B cell (primary cell): ENCODE data around the gene CCNT1. TPM values are rescaled to one million over a fixed set of nuclear protein-coding genes. Genes with fewer than 3 reads are reported as not detected.
"Not testable (repeated sequence)": the region's sequence is repeated elsewhere in the genome, so short reads cannot be mapped to it uniquely, and the experiment has no call there.

Source experiments
- ATAC-seq: fragments of 200-7000 bp; cut with Tn5 transposase; one replicate; pipeline ENCODE4 v1.10.0; 2021; ENCODE audit warnings: low read depth, mild to moderate bottlenecking, moderate number of reproducible peaks, moderate library complexity
- CTCF ChIA-PET: fragments of 350-600 bp; sonication (Branson Sonifier 250); formaldehyde crosslinking; loops from one replicate; lab custom pipeline; 2021; ENCODE audit warnings: antibody characterized with exemption, inconsistent platforms; lab: Charles Lee
- POLR2A ChIA-PET: fragments of 350-600 bp; sonication (Branson Sonifier 250); formaldehyde crosslinking; loops from one replicate; lab custom pipeline; 2021; ENCODE audit warnings: antibody characterized with exemption; lab: Charles Lee
- DNase-seq: peaks from one replicate; pipeline ENCODE4 v3.0.0; 2013
- H2AFZ ChIP-seq: 2 replicates; pipeline ENCODE4 v1.6.1; 2012; ENCODE audit warnings: mild to moderate bottlenecking, low read depth, low read length; ENCODE audit not compliant: insufficient read depth, poor library complexity, severe bottlenecking
- H3K27ac ChIP-seq, 2 donors: 1 replicate in 1 of 2; 2 replicates in 1 of 2; pipeline ENCODE4 v1.5.1; 2012 to 2013; ENCODE audit warnings: low read length in 2 of 2, mild to moderate bottlenecking in 2 of 2, moderate library complexity in 1 of 2
- H3K27me3 ChIP-seq, 4 experiments: fragments of 200-600 bp in 1 of 4; sonication (generic) in 1 of 4; replicated peaks in 1 of 4; 1 replicate in 2 of 4; 2 replicates in 2 of 4; pipeline versions ENCODE4 v1.6.1 to v1.7.0; 2013 to 2016; ENCODE audit warnings: low read length in 3 of 4, mild to moderate bottlenecking in 2 of 4, mixed read lengths in 1 of 4, moderate library complexity in 1 of 4; ENCODE audit not compliant: insufficient read depth in 4 of 4, control insufficient read depth in 3 of 4; ENCODE audit errors: control extremely low read depth in 1 of 4
- H3K36me3 ChIP-seq, 2 experiments: replicated peaks in 1 of 2; 1 replicate in 1 of 2; 2 replicates in 1 of 2; pipeline versions ENCODE4 v1.6.1 to v1.7.1; 2013; ENCODE audit warnings: low read length in 1 of 2; ENCODE audit not compliant: insufficient read depth in 2 of 2, control insufficient read depth in 1 of 2; ENCODE audit errors: control extremely low read depth in 1 of 2, extremely low read depth in 1 of 2
- H3K4me1 ChIP-seq, 2 donors: fragments of 200-600 bp in 1 of 2; sonication (generic) in 1 of 2; 1 replicate in 1 of 2; 2 replicates in 1 of 2; pipeline versions ENCODE4 v1.5.1 to v1.6.1; 2013 to 2017; ENCODE audit warnings: low read length in 2 of 2; ENCODE audit not compliant: control insufficient read depth in 2 of 2, insufficient read depth in 2 of 2
- H3K4me2 ChIP-seq: replicated peaks from 2 replicates; pipeline ENCODE3; 2012; ENCODE audit warnings: mild to moderate bottlenecking, low read depth, low read length; ENCODE audit not compliant: poor library complexity, severe bottlenecking
- H3K4me3 ChIP-seq, 5 experiments: fragments of 200-600 bp in 1 of 5; sonication (generic) in 1 of 5; 1 replicate in 3 of 5; 2 replicates in 2 of 5; pipeline versions ENCODE4 v1.5.1 to v1.7.0; 2011 to 2016; ENCODE audit warnings: low read length in 4 of 5, mild to moderate bottlenecking in 4 of 5, low read depth in 2 of 5, control low read depth in 1 of 5, moderate library complexity in 1 of 5; ENCODE audit not compliant: insufficient read depth in 1 of 5; ENCODE audit errors: control extremely low read depth in 1 of 5, extremely low read depth in 1 of 5
- H3K79me2 ChIP-seq: fragments of 200-600 bp; sonication (generic); one replicate; pipeline ENCODE4 v1.6.0; 2016; ENCODE audit warnings: low read length; ENCODE audit not compliant: control insufficient read depth, insufficient read depth
- H3K9ac ChIP-seq: fragments of 200-600 bp; sonication (generic); 2 replicates; pipeline ENCODE4 v1.6.1; 2017; ENCODE audit warnings: mild to moderate bottlenecking, low read length, moderate library complexity
- H3K9me3 ChIP-seq, 3 donors: one replicate each; pipeline versions ENCODE4 v1.6.1 to v1.7.1; 2013; ENCODE audit warnings: low read length in 2 of 3; ENCODE audit not compliant: control insufficient read depth in 2 of 3, insufficient read depth in 1 of 3; ENCODE audit errors: control extremely low read depth in 1 of 3
- H4K20me1 ChIP-seq: 2 replicates; pipeline ENCODE4 v1.6.0; 2012; ENCODE audit warnings: mild to moderate bottlenecking, low read length; ENCODE audit not compliant: insufficient read depth, control insufficient read depth, poor library complexity, severe bottlenecking
- H3K27ac Mint-ChIP-seq: one replicate; pipeline ENCODE4 v1.8.0; 2021; ENCODE audit warnings: mixed read lengths
- H3K27me3 Mint-ChIP-seq: one replicate; pipeline ENCODE4 v1.8.0; 2021; ENCODE audit warnings: mixed read lengths
- H3K4me1 Mint-ChIP-seq: one replicate; pipeline ENCODE4 v1.8.0; 2021; ENCODE audit warnings: mixed read lengths
- H3K4me3 Mint-ChIP-seq: one replicate; pipeline ENCODE4 v1.8.0; 2021; ENCODE audit warnings: mixed read lengths
- H3K9me3 Mint-ChIP-seq: one replicate; pipeline ENCODE4 v1.8.0; 2022; ENCODE audit warnings: mixed read lengths; ENCODE audit not compliant: insufficient read depth
- CTCF ChIP-seq: fragments of 200-600 bp; IDR thresholded peaks from one replicate; pipeline ENCODE4 v1.8.0; 2022; ENCODE audit warnings: antibody characterized with exemption, mild to moderate bottlenecking
- EZH2 ChIP-seq: IDR thresholded peaks from 2 replicates; pipeline ENCODE4 v1.6.1; 2012; ENCODE audit warnings: borderline replicate concordance, low read depth, mild to moderate bottlenecking, moderate library complexity, low read length; ENCODE audit not compliant: insufficient read depth, poor library complexity, severe bottlenecking
- WGBS: methylation state at CpG from one replicate; pipeline ENCODE4 v1.1.5; 2013; ENCODE audit warnings: missing lambda C conversion rate; ENCODE audit not compliant: insufficient coverage; 5-methylcytosine and 5-hydroxymethylcytosine counted together
- intact Hi-C: fragments of 100-400 bp; cut with micrococcal nuclease; formaldehyde crosslinking; loops from one replicate; pipeline ENCODE4 v1.10.0; 2022
- polyA plus RNA-seq: library from polyadenylated mRNA; depleted of rRNA; stranded (reverse); fragments of >200 nt; gene quantifications from 2 replicates; pipeline ENCODE4 v1.2.3, GENCODE V29; 2012
- total RNA-seq, 2 donors: library from RNA; stranded (reverse); fragments of 120-200 nt in 1 of 2; gene quantifications; 1 replicate in 1 of 2; 2 replicates in 1 of 2; pipeline versions ENCODE4 v1.2.3 to v1.2.4, GENCODE V29; 2013 to 2022

CCNT1 gene
- total and polyA plus RNA-seq, 2 donors (not counting 1 experiment from before 2014, with no cell fraction given) = 13.9 to 77.3 TPM

DNA sequence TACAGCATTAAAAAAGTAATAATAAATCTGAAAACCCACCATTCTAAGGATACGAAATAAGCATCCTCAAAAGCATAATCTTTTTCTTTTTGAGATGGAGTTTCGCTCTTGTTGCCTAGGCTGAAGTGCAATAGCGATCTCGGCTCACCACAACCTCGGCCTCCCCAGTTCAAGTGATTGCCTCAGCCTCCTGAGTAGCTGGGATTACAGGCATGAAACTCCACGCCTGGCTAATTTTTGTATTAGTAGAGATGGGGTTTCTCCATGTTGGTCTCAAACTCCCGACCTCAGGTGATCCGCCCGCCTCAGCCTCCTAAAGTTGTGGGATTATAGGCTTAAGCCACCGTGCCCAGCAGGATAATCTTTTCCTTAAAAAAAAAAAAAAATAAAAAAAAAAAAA, 4.3 kb downstream of the CCNT1 start:
- Histone ChIP-seq H3K36me3 (peaks cover 4 to 61% of the 10 kb centered on the region in 2 experiments), H4K20me1 (peaks cover 37% of the 10 kb centered on the region), H3K4me3 (no peak overlapping the region), H3K4me2 (no peak overlapping the region), H3K4me1 (peaks cover 15 to 22% of the 10 kb centered on the region in 2 donors), H3K27me3 (no peaks in the 10 kb centered on the region), H3K9me3 (no peaks in the 10 kb centered on the region), H3K79me2 (peaks cover 89% of the 10 kb centered on the region), H2AFZ (no peak overlapping the region), H3K27ac (no peak overlapping the region), H3K9ac (no peak overlapping the region)
- intact Hi-C loops = loop anchor here (10.0 kb wide), 1 partner anchor 353 kb away; the partner anchor contains the start of genes KMT2D and RHEBL1
- WGBS = 100% methylated on average over 3 of the region's 10 CpGs
- H3K27ac Mint-ChIP-seq = no peak overlapping the region
- no peak for ATAC-seq
- ChIA-PET CTCF (interaction anchor here (0.6 kb wide), 1 partner anchor 57 kb away, joined by 3 read pairs; no protein-coding TSS in a partner anchor), POLR2A (no interaction called here)
- TF ChIP-seq EZH2 = no peak
- no peak for TF ChIP-seq CTCF
- DNase-seq = no peak
- no peaks in the 10 kb centered on the region for H3K27me3 Mint-ChIP-seq
- H3K4me3 Mint-ChIP-seq = no peak overlapping the region
- H3K9me3 Mint-ChIP-seq = no peaks in the 10 kb centered on the region
- H3K4me1 Mint-ChIP-seq = peaks cover 40% of the 10 kb centered on the region

DNA sequence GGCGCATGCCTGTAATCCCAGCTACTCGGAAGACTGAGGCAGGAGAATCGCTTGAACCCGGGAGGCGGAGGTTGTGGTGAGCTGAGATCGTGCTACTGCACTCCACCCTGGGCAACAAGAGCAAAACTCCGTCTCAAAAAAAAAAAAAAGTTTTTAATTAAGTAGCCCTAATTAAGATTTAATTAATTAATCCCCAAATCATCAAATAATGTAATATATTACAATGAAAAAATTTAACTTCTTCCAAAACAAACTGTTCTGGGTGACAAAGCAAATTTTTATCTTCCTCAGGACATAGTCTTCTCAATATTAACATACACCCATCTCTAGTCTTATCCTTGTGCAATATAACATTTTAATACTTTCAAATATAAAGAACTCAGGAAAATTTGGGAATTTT, 17.7 kb downstream of the CCNT1 start:
- ATAC-seq, intact Hi-C loops, CTCF ChIA-PET: not testable (repeated sequence)

More for the DNA sequence above, 17.7 kb downstream of the CCNT1 start:
- H3K27ac ChIP-seq, H3K4me2 ChIP-seq, H3K4me1 Mint-ChIP-seq, H3K4me3 Mint-ChIP-seq, H3K9me3 ChIP-seq, DNase-seq, H3K4me3 ChIP-seq, H3K4me1 ChIP-seq, POLR2A ChIA-PET, H2AFZ ChIP-seq, H3K27ac Mint-ChIP-seq, H3K9ac ChIP-seq, H3K27me3 Mint-ChIP-seq, H3K9me3 Mint-ChIP-seq, H3K27me3 ChIP-seq: not testable (repeated sequence)
- Histone ChIP-seq H3K36me3 (peaks cover 5 to 54% of the 10 kb centered on the region in 2 experiments), H3K79me2 (peaks cover 34% of the 10 kb centered on the region), H4K20me1 (peaks cover 16% of the 10 kb centered on the region)
- 100% methylated on average over 1 of the region's 7 CpGs for WGBS
